ENCODE data around the gene UBE2O. TPM values are rescaled to one million over a fixed set of nuclear protein-coding genes. Genes with fewer than 3 reads are reported as not detected.

UBE2O gene
- total RNA-seq, 1 donor from 2014 or later, result 35.7 TPM

DNA sequence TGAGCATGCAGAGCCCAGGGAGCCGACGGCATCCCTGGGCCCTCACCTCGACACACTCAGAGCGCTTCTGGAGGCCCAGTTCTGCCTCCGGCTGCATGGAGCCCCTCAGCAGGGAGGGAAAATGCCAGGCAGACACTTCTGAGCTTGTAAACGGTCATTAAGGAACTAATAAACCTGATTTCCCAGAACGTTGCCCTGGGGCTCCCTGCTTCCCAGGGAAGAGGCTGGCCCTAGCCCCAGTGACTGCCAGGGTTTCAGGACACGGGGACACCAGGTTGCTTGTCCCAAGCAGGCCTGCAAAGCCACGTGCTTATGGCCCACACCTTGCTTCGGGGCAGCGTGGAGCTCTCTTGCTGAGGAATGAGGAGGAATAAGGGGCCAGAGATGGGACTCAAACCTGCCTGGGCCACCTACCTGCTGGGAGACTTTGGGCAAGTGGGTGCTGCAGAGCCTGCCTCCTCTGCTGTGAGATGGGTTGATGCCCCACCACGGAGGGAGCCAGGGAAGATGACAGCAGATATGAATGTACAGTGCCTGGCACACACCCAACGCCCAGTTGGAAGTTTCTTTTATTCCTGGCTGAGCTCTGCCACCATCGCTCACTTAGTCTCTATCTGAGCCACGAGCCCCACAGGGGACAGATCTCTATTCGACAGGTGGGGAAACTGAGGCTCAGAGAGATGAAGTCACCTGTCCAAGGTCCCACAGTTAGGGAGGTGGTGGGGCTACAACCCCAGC lies 42.9 kb upstream of the UBE2O start:
- H3K27ac ChIP-seq (replicated peaks), result peak overlapping the region; percentile 19
- intact Hi-C loops (cut with micrococcal nuclease), result no loop called here
- H3K4me1 ChIP-seq, result peaks cover 88% of the 10 kb centered on the region
- TF ChIP-seq, protein P1, sequence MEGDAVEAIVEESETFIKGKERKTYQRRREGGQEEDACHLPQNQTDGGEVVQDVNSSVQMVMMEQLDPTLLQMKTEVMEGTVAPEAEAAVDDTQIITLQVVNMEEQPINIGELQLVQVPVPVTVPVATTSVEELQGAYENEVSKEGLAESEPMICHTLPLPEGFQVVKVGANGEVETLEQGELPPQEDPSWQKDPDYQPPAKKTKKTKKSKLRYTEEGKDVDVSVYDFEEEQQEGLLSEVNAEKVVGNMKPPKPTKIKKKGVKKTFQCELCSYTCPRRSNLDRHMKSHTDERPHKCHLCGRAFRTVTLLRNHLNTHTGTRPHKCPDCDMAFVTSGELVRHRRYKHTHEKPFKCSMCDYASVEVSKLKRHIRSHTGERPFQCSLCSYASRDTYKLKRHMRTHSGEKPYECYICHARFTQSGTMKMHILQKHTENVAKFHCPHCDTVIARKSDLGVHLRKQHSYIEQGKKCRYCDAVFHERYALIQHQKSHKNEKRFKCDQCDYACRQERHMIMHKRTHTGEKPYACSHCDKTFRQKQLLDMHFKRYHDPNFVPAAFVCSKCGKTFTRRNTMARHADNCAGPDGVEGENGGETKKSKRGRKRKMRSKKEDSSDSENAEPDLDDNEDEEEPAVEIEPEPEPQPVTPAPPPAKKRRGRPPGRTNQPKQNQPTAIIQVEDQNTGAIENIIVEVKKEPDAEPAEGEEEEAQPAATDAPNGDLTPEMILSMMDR (IDR thresholded peaks at IDR 0.05; ENCODE audit: borderline replicate concordance), result no peak
- DNase-seq, result no peak
- no peaks in the 10 kb centered on the region for H3K27me3 ChIP-seq (ENCODE audit: low read depth)
- H3K9me3 ChIP-seq (replicated peaks), result no peaks in the 10 kb centered on the region
- H3K4me3 ChIP-seq, result no peak overlapping the region
- H3K36me3 ChIP-seq, result no peaks in the 10 kb centered on the region

DNA sequence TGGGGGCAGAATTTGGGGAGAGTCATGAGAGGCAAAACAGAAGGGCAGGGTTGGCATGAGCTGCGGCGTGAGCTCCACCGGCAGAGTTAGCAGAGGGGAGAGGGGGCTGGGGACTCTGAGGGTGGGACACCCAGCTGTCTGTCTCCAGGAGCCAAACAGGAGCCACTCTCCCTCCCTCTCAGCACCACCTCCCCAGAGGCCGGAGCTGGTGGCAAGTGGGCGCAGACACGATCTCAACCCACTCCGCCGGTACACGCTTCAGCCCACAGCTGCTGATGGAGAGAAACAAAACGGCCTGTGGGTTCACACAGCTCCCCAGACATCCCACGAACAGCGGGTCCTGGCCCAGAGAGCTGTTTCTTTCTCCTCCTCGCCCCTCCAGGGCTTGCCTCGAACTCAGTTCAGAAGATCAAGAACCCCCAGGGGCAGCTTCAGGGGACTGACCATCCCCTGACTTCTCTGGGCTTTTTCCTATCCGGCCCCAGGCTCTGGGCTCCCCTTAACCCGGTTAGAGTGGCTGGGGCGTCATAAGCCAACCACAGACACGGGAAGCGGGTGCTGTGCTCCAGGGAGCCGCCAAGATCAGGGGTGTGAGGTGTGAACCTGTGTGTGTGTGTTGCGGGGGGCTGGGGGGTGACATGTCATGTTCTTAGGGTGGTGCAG lies 40.7 kb upstream of the UBE2O start:
- Histone ChIP-seq H3K4me3 (peak overlapping the region; percentile 41), H3K4me1 (peaks cover 76% of the 10 kb centered on the region), H3K27me3 (ENCODE audit: low read depth) (no peaks in the 10 kb centered on the region), H3K9me3 (replicated peaks) (no peaks in the 10 kb centered on the region), H3K36me3 (no peaks in the 10 kb centered on the region), H3K27ac (replicated peaks) (peak overlapping the region; percentile 84)
- intact Hi-C loops (cut with micrococcal nuclease), result no loop called here
- DNase-seq, result no peak
- TF ChIP-seq, protein P1 (IDR thresholded peaks at IDR 0.05; ENCODE audit: borderline replicate concordance), result no peak

DNA sequence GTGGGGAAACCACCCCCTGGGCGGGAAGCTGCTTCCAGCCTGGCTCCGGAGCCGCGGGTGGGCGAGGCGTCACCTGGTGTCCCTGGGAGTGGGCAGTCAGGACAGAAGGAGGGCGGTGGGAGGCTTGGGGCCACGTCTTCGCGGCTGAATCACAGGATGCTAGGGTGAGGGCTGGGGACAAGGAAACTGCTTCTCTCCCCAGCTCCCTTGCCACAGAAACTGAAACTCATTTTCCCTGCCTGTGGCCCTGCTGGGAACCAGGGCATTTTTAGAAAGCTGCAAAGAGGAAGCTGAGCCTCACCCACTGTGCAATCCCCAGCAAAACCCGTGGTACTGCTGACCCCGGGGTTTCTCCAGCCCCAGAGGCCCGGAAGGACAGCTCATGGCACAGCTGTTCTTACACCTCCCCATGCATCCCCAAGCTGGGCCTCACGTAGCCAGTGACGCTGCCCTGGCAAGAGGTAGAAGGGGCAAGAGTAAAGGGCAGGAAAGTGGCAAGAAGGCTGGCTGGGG lies 40.1 kb upstream of the UBE2O start:
- Histone ChIP-seq H3K4me3 (peak overlapping the region; percentile 41), H3K36me3 (no peaks in the 10 kb centered on the region), H3K4me1 (peaks cover 71% of the 10 kb centered on the region), H3K27me3 (ENCODE audit: low read depth) (no peaks in the 10 kb centered on the region), H3K27ac (replicated peaks) (peak overlapping the region; percentile 84), H3K9me3 (replicated peaks) (no peaks in the 10 kb centered on the region)
- intact Hi-C loops (cut with micrococcal nuclease), result no loop called here
- DNase-seq, result peak; percentile 69
- TF ChIP-seq, protein P1 (IDR thresholded peaks at IDR 0.05; ENCODE audit: borderline replicate concordance), result no peak

DNA sequence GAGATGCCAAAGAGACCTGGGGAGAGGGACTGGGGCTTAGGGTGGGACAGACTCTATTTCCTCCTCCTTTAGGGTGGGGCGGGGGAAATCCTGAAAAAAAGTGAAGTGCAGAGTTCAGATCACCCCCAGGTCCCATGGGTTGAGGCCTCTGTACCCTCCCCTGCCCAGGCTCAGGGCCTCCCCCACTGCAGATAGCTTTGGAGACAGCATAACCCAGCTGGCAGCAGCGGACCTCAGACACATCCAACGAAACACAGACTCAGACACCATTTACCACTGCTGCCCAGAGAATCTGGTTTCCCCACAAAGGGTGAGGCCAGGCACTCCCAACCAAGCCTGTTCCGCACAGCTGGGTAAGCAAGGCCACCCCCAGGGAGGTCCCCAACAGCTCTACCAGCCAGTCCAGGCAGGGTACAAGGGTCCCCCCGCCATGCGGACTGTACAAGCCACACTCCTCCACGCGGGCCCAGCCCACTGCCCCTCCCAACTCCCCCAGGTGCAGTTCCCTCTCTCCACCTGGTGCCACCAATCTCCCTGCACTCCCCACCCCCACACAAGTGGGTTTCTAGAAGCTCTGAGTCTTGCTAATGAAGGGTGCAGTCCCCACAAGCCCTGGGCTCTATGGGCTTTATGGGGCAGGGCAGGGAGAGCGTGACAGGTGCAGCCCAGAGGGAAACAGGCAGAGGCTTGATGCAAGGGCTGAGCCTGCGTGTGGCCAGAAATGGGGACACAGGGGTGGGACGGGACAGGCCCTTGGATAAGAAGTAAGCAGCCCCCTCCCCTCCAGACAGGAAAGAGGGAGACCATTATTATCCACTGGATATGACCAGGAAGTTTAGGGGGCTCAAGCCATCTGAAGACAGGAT lies 39.4 kb upstream of the UBE2O start:
- Histone ChIP-seq H3K27me3 (ENCODE audit: low read depth) (no peaks in the 10 kb centered on the region), H3K36me3 (peaks cover 5% of the 10 kb centered on the region), H3K4me3 (peak overlapping the region; percentile 41), H3K4me1 (peaks cover 64% of the 10 kb centered on the region), H3K27ac (replicated peaks) (peak overlapping the region; percentile 84), H3K9me3 (replicated peaks) (no peaks in the 10 kb centered on the region)
- TF ChIP-seq, protein P1 (IDR thresholded peaks at IDR 0.05; ENCODE audit: borderline replicate concordance), result no peak
- intact Hi-C loops (cut with micrococcal nuclease), result no loop called here
- DNase-seq, result no peak

Data from left ventricle myocardium inferior (tissue), 1 donor.